Stimulated activated CD8-positive, alpha-beta memory T cell treated with anti-CD3 and anti-CD28 coated beads, Interleukin-12 subunit alpha, Interleukin-12 subunit beta, amount 100 ng/mL, for 24 hours (primary cell): Measurements from ENCODE around the gene OVCA2.
A peak's percentile ranks its signal among the peaks of the same experiment; 100 is the strongest.
"Not testable (repeated sequence)": the region's sequence is repeated elsewhere in the genome, so short reads cannot be mapped to it uniquely, and the experiment has no call there.

Experiments used
- DNase-seq: peaks from one replicate; pipeline ENCODE4 v3.0.0-alpha.2; 2020; ENCODE audit errors: extremely low read depth

Gene OVCA2

DNA sequence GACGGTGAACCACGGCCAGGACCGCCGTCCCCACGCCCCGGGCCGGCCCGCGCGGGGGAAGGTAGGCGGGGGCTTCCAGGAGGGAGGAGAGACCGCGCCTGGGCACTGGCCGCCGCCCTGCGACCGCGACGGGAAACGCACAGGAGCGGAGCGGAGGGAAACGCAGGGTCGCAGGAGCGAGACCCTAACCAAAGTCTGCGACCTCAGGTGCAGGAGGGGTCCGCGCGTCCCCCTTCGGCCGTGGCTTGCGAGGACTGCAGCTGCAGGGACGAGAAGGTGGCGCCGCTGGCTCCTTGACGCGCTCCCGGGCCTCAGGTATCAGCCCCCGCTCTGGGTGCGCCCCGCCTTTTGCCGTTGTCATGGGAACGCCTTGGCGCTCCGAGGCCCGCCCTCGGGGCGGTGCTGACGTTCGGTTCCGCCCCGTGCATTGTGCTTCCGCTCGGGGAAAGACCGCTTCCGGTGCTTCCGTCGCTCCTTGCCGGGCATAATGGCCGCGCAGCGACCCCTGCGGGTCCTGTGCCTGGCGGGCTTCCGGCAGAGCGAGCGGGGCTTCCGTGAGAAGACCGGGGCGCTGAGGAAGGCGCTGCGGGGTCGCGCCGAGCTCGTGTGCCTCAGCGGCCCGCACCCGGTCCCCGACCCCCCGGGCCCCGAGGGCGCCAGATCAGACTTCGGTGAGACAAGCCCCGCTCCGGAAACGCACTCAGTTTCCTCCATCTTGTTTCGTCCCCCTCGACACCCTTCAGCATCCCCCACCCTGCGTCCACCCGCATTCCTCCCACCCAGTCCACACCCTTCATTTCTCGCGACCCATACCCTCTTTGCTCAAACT lies at the start of gene OVCA2:
Gene OVCA2 (plus strand): TSS at position 462 of the 829 bp plus-strand sequence. CDS start 26 bp downstream, at position 488.
- DNase-seq, result peak; percentile 92

DNA sequence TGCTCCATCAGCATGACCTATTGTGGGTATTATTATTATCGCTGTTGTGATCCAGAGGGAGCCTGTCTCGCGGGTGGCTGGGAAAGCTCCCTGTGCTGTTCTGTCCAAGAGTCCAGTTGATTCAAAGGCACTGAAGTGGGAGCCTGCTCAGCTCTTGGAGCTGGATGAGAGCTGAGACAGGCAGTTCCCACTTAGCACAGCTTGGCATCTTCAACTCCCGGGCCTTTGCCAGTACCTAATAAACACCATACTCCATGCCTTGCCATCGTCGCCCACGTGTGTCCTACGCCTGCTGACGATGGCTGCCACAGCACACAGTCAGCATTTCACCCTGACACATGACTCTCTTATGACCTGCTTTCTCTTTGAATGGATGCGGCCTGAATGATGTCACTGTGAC lies 49.3 kb upstream of the OVCA2 start:
- DNase-seq, result no peak

DNA sequence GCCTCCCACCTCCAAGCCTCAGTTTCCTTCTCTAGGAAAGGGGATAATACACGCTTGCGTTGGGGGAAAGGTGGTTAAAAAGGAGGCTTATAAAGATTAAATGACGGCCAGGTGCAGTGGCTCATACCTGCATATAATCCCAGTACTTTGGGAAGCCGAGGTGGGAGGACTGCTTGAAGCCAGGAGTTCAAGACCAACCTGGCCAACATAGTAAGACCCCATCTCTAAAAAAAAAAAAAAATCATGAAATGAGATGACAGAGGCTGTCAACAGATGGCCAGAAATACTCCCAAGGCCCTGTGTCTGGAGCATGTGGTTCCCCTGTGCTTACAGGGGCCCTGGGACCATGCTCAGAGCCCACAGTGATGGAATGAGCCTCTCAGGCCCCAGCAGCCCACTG lies 47.1 kb upstream of the OVCA2 start:
- DNase-seq, result no peak

DNA sequence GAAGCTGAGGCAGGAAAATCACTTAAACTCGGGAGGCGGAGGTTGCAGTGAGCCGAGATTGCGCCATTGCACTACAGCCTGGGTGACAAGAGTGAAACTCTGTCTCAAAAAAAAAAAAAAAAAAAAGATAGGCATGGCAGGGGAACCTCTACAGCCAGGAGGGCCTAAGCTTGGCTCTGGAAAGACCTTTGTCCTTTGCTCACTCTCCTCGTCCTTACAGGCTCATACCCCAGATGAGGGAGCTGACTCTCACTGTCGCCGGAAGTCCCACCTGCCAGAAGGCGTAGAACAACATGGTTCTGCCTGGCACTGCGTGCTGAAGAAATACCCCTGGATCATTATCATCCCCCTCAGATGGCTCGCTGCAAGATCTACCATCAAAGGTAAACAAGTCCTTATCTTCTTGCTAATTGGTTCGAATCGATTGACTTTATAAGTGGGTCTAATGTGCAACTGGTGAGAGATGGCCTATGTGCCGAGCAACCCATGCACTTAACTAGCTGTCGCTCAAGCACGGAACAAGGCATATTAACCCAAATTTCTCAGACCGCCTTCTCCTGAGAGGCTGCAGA lies 46.4 kb upstream of the OVCA2 start:
- DNase-seq, result no peak

DNA sequence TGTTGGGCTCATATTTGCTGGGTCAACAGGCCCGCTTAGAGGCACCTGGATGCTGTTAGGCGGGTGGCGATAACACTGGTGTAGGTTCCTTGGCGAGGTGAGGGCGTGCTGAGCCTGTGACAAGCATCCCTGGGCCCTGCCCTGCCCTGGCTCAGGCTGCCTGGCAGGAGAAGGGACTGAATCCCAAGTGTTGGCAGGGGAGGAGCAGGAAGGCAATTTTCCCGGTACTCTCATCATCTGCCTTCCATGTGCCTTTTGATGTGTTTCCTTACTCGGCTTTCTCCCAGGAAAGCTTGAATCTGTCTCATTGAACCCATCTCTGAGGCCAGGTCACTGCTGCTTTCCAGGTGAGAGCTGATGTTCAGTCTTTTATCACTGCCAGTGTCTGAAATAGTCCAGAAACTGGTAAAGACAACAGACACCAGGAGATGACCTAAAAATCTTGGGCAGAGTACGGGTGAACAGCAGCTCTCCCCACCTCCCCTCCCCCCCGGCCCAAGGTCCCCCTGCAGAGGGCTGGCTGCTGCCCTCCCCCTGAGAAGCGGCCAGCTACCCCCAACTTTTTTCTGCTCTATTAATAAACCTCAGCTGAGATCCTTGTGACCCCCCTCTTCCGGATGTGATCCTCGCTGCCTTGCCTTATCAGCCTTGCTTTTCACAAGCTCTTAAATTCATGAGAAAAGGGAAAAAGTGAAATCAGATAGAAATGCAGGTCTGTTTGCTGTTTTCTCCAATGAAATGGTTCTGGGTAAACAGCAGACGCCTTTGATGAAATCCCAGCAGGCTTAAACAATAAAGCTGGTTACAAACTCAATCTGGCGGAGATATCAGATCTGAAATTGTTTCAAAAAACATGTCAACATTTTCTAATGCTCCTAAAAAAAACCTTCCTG lies 45.7 kb upstream of the OVCA2 start:
- no peak for DNase-seq

DNA sequence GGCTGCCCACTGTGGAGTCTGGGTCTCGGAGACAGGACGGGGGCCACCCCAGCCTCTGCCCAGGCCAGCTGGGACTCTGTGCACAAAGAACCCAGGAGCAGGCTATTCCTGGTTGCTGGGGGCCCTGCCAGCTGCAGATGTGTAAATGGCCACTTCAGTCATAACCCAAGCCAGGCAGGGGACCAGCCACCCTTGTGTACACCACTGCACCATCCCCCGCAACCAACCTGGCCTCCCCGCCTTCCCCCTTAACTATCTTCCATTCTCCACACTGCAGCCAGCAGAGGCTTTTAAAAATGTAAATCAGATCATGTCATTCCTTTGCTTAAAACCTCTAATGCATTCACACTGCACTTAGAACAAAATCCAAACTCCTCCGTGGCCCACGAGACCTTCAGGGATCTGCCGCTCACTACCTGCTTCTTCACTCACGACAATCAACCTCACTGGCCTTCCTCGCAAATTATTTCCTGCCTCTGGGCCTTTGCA lies 45.0 kb upstream of the OVCA2 start:
- no peak for DNase-seq

DNA sequence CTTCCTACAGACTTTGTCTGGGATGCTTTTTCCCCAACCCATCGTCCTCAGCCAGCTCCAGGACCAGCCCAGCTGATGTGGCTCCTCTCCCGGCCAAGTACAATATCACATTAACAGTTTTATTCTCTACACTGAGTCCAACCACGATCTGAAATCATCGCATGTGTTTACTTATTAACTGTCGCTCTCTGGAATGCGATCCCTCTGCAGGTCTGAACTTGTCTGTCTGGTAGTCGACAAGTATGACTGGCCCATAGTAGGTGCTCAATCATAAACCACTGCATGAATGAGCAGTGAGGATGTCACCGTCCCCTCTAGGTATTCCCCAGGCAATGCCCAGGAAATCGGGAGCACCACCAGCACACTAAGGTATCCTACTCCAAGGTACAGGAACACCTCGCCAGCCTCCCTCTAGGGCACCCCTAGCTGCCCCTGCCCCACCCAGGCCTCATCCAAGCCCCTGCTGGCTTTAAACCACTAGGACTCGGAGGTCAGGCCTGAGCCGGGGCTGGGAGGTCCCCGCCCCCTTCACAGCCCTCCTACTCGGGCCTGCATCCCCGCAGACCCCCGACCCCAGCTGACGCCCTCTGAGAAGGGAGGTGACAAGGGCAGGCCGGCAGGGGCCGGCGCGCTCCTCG lies 44.4 kb upstream of the OVCA2 start:
- no peak for DNase-seq

DNA sequence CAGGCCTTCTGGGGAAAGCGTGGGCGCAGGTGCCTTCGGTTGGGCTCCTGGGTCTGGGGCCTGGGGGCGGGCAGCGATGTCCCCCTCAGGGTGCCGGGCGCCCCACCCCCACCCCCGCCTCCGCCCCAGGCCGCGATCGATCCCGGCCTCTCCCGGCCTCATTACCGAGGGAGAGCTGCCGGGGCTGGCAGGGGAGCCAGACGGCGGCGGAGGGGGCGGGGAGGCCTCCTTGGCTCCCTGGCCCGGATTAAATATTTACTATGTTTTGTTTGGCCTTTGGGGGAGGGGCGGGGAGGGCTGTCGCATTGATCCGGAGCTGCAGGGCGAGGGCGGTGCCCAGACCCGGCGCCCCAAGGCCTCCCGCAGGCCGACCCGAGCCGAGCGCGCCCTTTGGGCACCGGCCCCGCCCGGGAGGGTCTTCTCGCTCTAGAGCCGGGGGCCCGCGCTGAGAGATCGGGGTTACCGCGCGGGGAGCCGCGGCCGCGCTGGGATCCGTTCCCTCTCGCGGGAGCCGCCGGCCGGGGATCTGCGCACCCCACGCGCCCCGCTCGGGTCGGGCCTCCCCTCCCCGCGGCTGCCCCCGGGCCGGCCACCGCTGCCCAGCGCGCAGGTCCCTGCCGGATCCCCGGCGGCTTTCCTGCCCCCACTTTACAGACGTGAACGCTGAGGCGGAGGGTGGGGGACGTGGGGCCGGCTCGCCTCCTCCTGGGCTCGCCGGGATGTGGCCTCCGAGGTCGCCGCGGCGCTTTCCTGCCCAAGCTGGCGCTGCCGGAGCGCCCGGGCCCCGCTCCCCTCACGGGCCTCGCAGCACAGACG lies 43.7 kb upstream of the OVCA2 start:
- DNase-seq, result no peak

DNA sequence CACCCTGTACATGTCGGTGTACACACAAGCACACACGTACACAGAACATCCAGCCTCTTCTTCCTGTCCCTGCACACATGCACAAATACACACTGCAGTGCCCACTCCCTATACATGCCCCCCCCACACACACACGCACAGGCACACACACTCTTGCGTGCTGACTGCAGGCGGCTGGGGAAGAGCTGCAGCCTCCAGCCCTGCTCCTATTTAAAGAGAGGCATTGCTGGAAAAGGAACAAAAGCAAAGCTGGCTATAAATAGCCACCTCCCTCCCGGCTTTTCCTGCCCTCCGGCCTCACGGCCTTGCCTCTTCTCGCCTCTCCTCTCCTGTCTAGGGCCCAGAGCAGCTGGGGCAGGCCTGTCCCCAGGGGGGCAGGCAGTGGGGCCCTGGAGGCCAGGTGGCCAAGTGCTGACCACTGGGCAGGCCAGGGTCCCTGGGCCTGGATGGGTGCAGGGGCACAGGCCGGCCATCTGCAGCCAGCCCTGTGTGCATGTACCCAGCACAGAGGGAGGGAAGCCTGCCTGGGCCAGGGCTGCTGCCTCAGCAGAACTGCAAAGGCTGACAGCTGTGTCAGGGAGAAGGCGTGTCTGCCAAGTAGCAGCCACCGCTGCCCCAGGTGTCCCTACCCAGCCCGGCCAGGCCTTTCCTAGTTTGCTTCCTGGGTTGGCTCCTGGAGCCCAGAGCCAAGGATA lies 42.1 kb upstream of the OVCA2 start:
- no peak for DNase-seq

DNA sequence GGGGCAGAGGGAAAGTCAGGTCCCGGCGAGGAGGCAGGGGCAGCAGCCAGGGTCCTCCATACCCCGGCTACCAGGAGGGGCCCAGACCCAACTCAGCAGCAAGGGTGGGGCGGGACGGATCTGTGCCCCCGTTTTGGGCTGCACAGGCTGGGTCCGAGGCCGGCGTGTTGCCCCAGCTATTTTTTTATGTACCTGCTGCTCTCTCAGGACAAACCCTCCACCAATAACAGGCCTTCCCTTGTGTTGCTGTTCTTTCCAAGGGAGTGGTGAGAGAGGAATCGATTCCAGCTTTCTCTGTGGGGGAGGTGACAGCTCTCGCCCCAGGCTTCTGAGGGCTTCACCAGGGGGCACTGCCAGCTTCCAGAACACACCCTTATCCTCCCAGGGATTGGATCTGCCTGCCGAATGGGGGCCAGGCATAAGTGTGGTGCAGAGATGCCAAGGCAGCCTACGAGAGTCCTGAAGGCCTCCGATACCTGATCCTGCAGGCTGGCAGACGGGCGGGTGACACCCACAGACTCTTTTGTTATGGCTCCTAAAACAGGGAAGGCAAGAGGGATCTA lies 39.0 kb upstream of the OVCA2 start:
- DNase-seq, result no peak

DNA sequence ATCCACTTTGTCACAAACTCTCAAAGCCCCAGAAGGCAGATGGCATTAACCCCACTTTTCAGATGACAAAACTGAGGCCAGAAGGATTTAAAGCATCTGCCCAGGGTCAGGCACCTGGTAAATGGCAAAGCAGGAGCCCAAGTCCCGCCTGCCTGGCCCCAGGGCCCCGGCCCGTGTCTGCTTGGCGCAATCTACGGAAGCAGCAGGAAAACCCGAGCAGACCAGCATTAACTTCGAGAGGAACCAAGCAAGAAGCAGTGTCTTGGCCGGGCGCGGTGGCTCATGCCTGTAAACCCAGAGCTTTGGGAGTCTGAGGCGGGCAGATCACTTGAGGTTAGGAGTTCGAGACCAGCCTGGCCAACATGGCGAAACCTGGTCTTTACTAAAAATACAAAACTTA lies 38.3 kb upstream of the OVCA2 start:
- DNase-seq, result no peak

DNA sequence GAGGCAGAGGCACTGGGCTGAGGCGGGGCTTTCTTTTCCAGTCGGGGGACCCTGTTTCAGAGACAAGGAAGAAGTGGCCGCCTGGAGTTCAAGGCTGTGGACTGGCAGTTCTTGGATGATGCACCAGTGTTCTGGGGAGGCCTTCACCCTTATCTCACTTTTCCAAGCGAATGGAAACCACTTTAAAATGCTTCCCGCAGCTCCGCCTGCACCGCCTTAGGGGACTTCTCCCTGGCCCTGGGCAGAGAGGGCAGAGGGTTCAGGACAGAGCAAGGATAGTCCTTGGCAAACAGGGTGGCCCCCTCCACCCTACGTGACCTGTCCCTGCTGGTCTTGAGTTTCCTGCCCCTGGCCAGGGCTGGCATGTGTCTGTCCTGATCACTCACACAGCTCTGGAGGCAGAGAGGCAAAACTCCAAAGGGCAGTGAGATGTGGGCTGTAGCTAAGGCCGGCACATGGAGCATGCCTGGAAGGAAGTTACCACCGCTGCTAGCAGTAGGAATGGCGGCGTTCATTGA lies 37.3 kb upstream of the OVCA2 start:
- DNase-seq, result no peak

DNA sequence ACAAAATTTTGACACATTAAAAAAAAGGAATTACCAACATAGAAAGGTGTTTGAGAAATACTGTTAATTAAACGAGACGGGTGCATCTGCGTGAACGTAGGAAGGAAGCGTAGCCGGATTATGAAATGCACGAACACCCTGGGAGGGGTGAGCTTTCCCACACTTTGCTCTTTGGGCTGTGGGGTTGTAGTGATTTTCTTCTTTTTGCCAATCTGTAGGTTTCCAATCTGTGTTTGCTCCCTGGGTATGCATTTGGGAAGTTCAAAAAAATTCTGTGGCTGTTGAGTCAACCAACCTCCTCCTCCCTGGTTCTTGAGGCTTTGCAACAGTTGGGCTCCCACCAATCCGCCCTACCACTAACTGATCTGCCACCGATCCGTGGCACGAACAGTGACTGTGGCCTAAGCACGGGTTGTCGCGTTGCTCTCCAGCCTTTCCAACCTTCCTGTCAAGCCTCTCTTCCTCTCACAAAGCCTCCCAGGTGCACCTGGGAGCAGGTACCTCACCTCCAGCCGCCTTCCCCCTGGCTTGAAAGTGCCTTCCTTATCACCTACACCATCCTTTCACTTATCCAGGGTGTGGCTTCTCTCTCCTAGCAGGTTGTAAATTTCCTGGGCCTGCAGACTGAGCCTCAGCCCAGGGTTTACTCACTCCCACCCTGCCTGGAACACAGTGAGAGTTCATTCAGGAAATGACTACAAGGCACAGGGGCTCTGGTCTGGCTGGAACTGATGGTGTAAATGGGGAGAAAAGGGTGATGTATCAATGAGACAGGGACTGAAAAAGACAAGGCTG lies 33.3 kb upstream of the OVCA2 start:
- DNase-seq, result no peak

DNA sequence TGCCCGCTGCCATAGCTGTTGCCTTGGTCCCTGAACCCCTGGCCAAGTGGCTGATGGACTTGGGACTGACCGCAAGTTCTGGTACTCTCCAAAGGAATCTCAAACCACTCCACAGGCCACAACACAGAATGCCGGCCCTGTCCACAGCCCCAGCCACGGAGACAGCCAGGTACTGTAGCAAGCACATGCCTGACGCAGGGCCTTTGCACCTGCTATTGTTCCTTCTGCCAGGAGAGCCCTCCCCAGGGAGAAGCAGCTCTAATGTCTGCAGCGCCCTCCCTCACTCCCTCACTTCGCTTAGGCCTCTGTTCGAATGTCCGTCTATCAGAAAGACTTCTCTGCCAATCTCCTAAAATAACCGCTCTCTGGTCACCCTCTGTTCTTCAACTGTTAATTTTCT lies 32.1 kb upstream of the OVCA2 start:
- no peak for DNase-seq

DNA sequence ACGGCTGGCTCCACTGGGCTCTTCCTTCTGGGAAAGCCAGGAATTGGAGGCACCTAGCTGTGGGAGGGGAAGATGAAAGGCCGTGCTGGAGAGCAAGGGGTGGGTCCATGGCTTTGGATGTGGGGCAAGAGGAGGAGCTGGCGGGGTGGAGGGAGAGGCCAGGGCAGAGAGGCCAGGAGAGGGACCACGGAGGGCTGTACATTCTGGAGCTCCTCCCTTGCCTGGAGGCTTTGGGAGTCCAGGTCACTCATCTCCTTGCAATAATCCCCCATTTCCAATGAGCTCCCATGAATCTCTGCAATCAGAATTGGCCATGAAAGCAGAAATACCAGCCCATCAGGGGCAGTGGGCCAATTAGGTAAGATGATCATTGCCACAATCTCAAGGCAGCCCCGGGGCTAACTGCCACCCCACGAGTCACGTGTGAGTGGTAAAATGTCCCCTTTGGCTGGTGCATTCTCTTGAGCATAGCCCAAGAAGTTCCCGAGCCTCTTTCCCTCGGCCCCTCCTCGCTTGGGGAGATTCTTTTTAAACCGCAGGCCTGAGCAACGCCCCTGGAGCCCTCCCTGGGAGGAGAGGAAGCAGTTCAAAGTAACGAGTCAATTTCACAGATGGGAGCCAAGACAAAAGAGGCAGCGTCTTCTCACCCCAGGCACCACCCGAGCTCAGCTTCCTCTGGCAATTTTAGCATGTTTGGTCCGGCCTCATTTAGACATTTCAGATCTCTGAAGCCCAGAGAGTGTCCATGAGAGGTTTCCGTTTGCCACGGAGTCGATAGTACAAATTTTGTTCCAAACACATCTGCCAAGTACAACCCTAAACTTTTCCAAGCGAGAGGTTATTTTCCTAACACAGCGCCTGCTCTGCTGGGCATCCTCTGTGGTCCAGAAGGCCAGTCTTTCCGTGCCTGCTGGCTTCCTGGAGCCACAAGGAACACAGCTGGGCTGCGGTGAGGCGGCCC lies 30.1 kb upstream of the OVCA2 start:
- no peak for DNase-seq

DNA sequence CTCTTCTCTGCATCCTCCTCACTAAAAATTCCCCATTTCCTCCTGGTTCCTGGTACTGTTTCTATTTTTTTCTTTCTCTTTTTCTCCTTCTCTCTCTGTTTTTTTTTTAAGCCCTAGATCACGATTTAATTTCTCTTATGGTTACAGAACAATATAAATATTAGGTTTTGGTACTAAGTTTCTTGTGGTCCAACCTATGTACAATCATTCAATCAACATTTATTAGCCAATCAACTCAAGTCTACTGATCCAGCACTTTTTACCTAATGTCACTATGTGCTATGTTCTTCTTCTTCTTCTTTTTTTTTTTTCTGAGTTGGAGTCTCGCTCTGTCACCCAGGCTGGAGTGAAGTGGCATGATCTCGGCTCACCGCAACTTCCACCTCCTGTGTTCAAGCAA lies 29.3 kb upstream of the OVCA2 start:
- no peak for DNase-seq

DNA sequence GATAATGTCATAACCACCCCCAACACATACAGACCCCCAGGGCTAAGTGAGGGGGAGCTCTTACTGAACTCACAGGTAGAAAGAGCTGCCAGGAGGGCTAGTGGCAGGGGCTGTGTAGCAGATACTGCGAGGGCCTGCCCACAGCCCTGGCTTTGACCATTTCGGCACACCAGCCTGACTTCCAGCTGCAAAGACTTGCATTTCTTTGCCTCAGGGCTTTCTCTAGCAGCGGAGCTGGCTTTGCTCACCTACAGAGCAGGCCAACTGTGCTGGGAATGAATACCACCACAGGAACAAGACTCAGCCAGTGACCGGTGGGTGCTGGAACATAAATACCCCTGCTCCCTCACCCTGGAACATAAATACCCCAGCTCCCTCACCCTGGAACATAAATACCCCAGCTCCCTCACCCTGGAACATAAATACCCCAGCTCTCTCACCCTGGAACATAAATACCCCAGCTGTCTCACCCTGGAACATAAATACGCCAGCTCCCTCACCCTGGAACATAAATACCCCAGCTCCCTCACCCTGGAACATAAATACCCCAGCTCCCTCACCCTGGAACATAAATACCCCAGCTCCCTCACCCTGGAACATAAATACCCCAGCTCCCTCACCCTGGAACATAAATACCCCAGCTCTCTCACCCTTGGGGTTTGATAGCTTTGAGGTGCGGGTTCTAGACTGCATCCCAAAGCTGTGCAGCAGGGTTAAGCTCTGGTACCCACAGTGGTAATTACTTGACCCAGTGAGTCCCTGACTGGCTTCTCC lies 28.4 kb upstream of the OVCA2 start:
- DNase-seq, result not testable (repeated sequence)
